AG04449 (cell line): Measurements from ENCODE around the gene FRMD5.

ENCODE experiments used
- CTCF ChIA-PET: fragments of 350-600 bp; formaldehyde crosslinking; extraction: SDS; loops from one replicate; lab custom pipeline; 2021; ENCODE audit warnings: antibody characterized with exemption; lab: Yijun Ruan, JAX
- POLR2A ChIA-PET: fragments of 400-600, 350-600 bp; formaldehyde crosslinking; extraction: SDS; loops from one replicate; lab custom pipeline; 2020; ENCODE audit warnings: antibody characterized with exemption, inconsistent platforms; lab: Yijun Ruan, JAX
- DNase-seq: peaks from one replicate; pipeline ENCODE4 v3.0.0-alpha.2; 2010; ENCODE audit warnings: low read depth, low spot score
- H3K4me3 ChIP-seq: 2 replicates; pipeline ENCODE4 v1.5.1; 2011; ENCODE audit warnings: low read depth, mild to moderate bottlenecking, control low read depth, low read length
- CTCF ChIP-seq: IDR thresholded peaks from one replicate; pipeline ENCODE4 v1.5.1; 2011; ENCODE audit warnings: mild to moderate bottlenecking, moderate library complexity, low read length, control low read depth, inconsistent platforms; ENCODE audit not compliant: insufficient read depth; ENCODE audit errors: missing control alignments

FRMD5 gene

GRCh38 chr15:43887901-43888300, 307.2 kb downstream of the FRMD5 start:
- ChIA-PET POLR2A (no interaction called here), CTCF (interaction anchor here (0.7 to 12.7 kb wide), 3 partner anchors 14 to 177 kb away, joined by 3 to 84 read pairs (median 4); no protein-coding TSS in a partner anchor)
- DNase-seq: no peak
- H3K4me3 ChIP-seq: no peak overlapping the region
- no peak for TF ChIP-seq CTCF

GRCh38 chr15:43886558-43886957, 308.5 kb downstream of the FRMD5 start:
- no peak for DNase-seq
- no peak overlapping the region for H3K4me3 ChIP-seq
- ChIA-PET POLR2A (no interaction called here), CTCF (interaction anchor here (0.7 to 12.7 kb wide), 3 partner anchors 14 to 180 kb away, joined by 3 to 84 read pairs (median 8); no protein-coding TSS in a partner anchor)
- TF ChIP-seq CTCF: no peak

- no peak for TF ChIP-seq CTCF
- CTCF ChIA-PET: interaction anchor here (0.6 to 12.7 kb wide), 5 partner anchors 13 to 396 kb away, joined by 4 to 84 read pairs (median 14); no protein-coding TSS in a partner anchor
These were observed 311.5 kb downstream of the FRMD5 start for GRCh38 chr15:43883571-43883970.

GRCh38 chr15:43881944-43882343, 313.1 kb downstream of the FRMD5 start:
- no peak for DNase-seq
- CTCF ChIA-PET: interaction anchor here (0.7 to 12.7 kb wide), 11 partner anchors 9 to 339 kb away, joined by 3 to 84 read pairs (median 7); no protein-coding TSS in a partner anchor
- POLR2A ChIA-PET: no interaction called here
- TF ChIP-seq CTCF: peak; percentile 24
- H3K4me3 ChIP-seq: no peak overlapping the region

More at GRCh38 chr15:43883571-43883970, 311.5 kb downstream of the FRMD5 start:
- DNase-seq: no peak
- no peak overlapping the region for H3K4me3 ChIP-seq
- POLR2A ChIA-PET: no interaction called here

GRCh38 chr15:43881245-43881644, 313.8 kb downstream of the FRMD5 start:
- CTCF ChIA-PET: interaction anchor here (0.7 to 12.7 kb wide), 11 partner anchors 9 to 339 kb away, joined by 3 to 84 read pairs (median 6); no protein-coding TSS in a partner anchor
- no peak overlapping the region for H3K4me3 ChIP-seq
- no peak for TF ChIP-seq CTCF
- DNase-seq: no peak
- POLR2A ChIA-PET: no interaction called here

GRCh38 chr15:43880406-43881194, 314.5 kb downstream of the FRMD5 start:
- CTCF ChIA-PET: interaction anchor here (0.7 to 12.7 kb wide), 11 partner anchors 10 to 340 kb away, joined by 3 to 84 read pairs (median 6); no protein-coding TSS in a partner anchor
- DNase-seq: no peak
- TF ChIP-seq CTCF: no peak
- no peak overlapping the region for H3K4me3 ChIP-seq
- POLR2A ChIA-PET: no interaction called here
